HUES6 (cell line): ENCODE results near the gene CKMT2.

ENCODE experiments used
- H3K27ac ChIP-seq: 2 replicates; pipeline ENCODE4 v1.7.0; 2013; ENCODE audit warnings: low read depth, mild to moderate bottlenecking, low read length, inconsistent platforms
- H3K27me3 ChIP-seq: 2 replicates; pipeline ENCODE4 v1.6.1; 2013; ENCODE audit warnings: low read length; ENCODE audit not compliant: control insufficient read depth, insufficient read depth
- H3K36me3 ChIP-seq: 2 replicates; pipeline ENCODE4 v1.6.1; 2013; ENCODE audit warnings: low read length; ENCODE audit not compliant: control insufficient read depth, insufficient read depth
- H3K4me1 ChIP-seq: 2 replicates; pipeline ENCODE4 v1.6.1; 2013; ENCODE audit warnings: low read length; ENCODE audit not compliant: control insufficient read depth, insufficient read depth
- H3K4me3 ChIP-seq: 2 replicates; pipeline ENCODE4 v1.5.1; 2013; ENCODE audit warnings: low read depth, low read length
- H3K9ac ChIP-seq: one replicate; pipeline ENCODE4 v1.6.1; 2013; ENCODE audit warnings: mild to moderate bottlenecking, low read length
- H3K9me3 ChIP-seq: 2 replicates; pipeline ENCODE4 v1.6.1; 2013; ENCODE audit warnings: low read depth, low read length; ENCODE audit not compliant: control insufficient read depth, insufficient read depth

CKMT2 gene

DNA sequence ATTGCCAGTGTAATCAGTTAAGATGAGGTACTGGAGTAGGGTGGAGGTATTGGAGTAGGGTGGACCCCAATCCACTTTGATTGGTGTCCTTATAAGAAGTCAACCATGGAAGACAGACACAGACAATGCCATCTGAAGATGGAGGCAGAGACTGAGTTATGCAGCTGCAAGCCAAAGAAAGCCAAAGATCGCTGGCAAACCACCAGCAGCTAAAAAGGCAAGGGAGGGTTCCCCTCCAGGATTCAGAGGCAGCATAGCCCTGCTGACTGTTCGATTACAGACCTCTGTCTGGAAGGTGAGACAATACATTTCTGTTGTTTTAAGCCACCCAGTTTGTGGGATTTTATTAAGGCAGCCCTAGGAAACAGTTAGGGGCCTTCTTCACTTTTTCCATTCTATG is 30.5 kb upstream of the CKMT2 start:
- H3K27ac ChIP-seq: no peak overlapping the region
- H3K9ac ChIP-seq: no peak overlapping the region

DNA sequence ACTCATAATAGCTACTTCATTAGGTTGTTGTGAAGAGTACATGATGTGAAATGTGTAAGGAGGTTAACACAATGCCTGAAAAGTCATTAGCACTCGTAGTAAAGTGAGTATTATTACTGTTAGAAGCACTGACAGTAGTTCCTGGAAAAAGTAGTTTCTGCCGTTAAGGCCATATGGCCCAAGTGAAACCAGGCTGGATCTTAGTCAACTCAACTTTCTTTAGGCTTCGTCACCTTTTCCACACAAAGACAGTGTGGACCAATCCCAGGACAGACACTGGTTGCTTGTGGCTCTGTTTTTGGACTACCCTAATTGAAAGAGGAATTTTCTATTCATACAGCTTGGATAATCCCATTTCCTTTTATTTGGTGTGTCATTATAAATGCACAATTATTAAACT is 29.4 kb upstream of the CKMT2 start:
- no peaks in the 10 kb centered on the region for H3K27me3 ChIP-seq
- no peak overlapping the region for H3K9ac ChIP-seq
- H3K36me3 ChIP-seq: no peaks in the 10 kb centered on the region
- no peaks in the 10 kb centered on the region for H3K4me1 ChIP-seq
- H3K4me3 ChIP-seq: no peak overlapping the region
- H3K27ac ChIP-seq: no peak overlapping the region
- no peaks in the 10 kb centered on the region for H3K9me3 ChIP-seq

More for the DNA sequence above, 30.5 kb upstream of the CKMT2 start:
- Histone ChIP-seq H3K4me3 (no peak overlapping the region), H3K9me3 (no peaks in the 10 kb centered on the region), H3K27me3 (no peaks in the 10 kb centered on the region), H3K4me1 (no peaks in the 10 kb centered on the region), H3K36me3 (no peaks in the 10 kb centered on the region)

DNA sequence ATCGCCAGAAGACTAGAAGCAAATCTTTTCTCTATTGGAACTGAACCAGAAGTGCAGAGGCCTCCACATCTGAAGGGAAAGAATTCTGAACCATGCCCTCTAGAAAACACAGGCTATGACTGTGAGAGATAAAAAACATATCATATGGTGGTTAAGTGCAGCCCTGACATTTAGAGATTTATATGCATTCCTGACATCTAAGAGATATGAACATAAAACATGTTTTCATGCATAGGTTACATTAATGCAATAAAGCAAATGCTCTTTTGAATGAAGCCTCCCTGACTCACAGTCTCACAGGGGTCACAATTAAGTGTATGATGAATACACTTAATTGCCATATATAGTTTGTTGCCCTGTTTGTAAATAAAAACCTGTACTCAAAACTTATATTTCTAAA is 28.9 kb upstream of the CKMT2 start:
- Histone ChIP-seq H3K4me3 (no peak overlapping the region), H3K4me1 (no peaks in the 10 kb centered on the region), H3K36me3 (no peaks in the 10 kb centered on the region), H3K9me3 (no peaks in the 10 kb centered on the region), H3K27me3 (no peaks in the 10 kb centered on the region), H3K9ac (no peak overlapping the region), H3K27ac (no peak overlapping the region)

DNA sequence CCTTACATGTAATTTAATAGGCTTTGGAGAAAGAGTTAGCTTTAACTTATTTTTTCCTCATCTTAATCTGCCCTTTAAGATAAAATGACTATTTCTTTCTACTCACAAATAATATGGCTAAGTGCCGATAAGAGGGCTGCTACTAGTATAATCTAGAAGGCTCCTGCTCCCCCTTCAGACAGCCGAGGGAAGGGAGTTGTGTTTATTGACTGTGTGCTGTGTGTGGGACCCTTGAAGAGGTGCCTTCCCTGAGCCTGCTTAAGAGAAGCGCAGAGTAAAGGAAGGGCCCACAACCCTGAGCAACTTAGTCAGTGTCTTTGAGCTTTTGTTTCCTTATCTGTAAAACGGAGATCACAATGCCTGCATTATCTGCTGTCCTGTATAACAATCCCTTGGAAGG is 28.1 kb upstream of the CKMT2 start:
- H3K36me3 ChIP-seq: no peaks in the 10 kb centered on the region
- no peaks in the 10 kb centered on the region for H3K9me3 ChIP-seq
- H3K27me3 ChIP-seq: no peaks in the 10 kb centered on the region
- no peak overlapping the region for H3K27ac ChIP-seq
- no peaks in the 10 kb centered on the region for H3K4me1 ChIP-seq
- H3K9ac ChIP-seq: no peak overlapping the region
- no peak overlapping the region for H3K4me3 ChIP-seq

DNA sequence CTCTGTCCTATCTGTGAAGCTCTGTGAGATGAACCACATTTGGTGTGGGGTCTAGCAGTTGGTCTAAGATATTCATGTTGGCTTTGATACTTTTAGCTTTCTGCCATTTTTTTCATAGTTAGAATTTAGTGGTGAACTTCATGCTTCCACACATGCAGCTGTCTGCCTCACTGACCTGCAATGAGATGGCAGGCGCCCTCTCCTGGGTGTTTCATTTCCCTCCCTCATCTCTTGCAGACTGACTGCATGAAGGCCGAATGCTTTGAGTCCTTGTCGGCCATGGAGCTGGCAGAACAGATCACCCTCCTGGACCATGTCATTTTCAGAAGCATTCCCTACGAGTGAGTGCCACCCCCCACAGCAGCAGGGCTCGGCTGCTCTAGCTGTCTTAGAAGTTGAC is 26.1 kb upstream of the CKMT2 start:
- no peaks in the 10 kb centered on the region for H3K4me1 ChIP-seq
- H3K9ac ChIP-seq: no peak overlapping the region
- no peaks in the 10 kb centered on the region for H3K27me3 ChIP-seq
- no peak overlapping the region for H3K27ac ChIP-seq
- no peak overlapping the region for H3K4me3 ChIP-seq
- H3K9me3 ChIP-seq: no peaks in the 10 kb centered on the region
- no peaks in the 10 kb centered on the region for H3K36me3 ChIP-seq

DNA sequence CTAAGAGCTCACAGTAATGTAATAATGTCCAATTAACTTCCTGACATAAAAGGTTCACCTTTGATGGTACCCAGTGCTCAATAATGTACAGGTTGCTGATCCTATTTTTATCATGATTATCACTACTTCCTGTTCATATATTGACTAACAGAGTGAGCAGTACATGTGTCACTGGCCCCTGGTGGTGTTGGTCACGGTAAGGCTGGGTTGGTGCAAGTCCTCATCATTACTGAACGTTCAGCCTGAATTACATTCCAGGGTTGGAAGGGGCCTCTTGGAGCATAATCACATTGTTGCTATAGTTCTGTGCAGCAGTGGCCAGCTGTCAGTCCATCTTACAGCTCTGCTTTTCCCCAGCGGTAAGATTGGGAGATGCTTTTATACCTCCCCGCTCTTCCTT is 24.2 kb upstream of the CKMT2 start:
- Histone ChIP-seq H3K4me3 (no peak overlapping the region), H3K36me3 (no peaks in the 10 kb centered on the region), H3K27me3 (no peaks in the 10 kb centered on the region), H3K27ac (no peak overlapping the region), H3K4me1 (no peaks in the 10 kb centered on the region), H3K9ac (no peak overlapping the region), H3K9me3 (no peaks in the 10 kb centered on the region)

DNA sequence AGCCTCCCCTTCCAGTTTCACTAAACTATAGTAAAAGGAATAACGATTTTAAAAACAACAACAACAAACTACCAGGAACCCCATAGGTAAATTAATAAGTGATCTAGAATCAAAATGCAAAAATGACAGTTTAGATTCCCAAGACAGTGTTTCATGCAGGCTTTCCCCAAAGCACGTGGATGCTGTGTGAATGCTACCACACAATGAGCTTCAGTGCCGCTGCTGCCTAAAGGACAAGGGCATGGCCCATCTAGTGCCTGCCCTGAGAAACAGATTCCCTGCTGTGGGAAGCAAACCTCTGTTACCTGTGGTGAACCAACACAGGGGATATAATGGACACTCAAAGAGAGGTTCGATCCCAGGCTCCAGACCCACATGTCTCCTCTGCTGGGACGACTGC is 23.7 kb upstream of the CKMT2 start:
- no peak overlapping the region for H3K9ac ChIP-seq
- no peaks in the 10 kb centered on the region for H3K36me3 ChIP-seq
- H3K4me1 ChIP-seq: no peaks in the 10 kb centered on the region
- no peaks in the 10 kb centered on the region for H3K27me3 ChIP-seq
- H3K4me3 ChIP-seq: no peak overlapping the region
- no peak overlapping the region for H3K27ac ChIP-seq
- H3K9me3 ChIP-seq: no peaks in the 10 kb centered on the region

DNA sequence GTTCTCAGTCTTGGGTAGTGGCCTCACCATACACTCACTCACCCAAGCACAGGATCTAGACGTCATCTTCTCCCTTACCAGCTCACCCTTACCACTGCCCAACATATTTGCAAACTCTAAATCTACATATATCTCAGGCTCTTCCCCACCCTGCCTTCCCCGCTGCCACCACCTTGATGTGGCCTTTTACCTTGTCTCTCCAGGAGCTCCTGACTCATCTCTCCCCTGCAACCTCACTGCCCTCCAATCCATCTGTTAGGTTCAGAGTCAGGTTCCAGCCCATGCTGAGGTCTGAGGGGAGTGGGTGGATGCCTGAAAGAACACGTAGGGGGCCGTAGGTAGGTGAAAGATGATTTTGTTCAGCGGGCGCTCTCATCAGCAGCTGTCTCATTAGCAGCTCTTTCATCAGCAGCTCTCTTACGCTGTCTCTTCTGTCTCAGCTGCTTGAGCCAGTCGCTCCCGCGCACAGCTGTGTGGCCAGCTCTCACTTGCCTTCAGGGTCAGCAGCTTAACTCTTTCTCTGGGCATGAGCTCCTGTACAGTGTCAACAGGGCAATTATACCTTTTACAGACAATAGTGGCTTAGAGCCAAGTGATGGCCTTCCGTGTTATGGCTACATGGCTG is 23.1 kb upstream of the CKMT2 start:
- H3K9me3 ChIP-seq: no peaks in the 10 kb centered on the region
- H3K27me3 ChIP-seq: no peaks in the 10 kb centered on the region
- H3K4me3 ChIP-seq: no peak overlapping the region
- H3K36me3 ChIP-seq: no peaks in the 10 kb centered on the region
- H3K27ac ChIP-seq: no peak overlapping the region
- H3K4me1 ChIP-seq: no peaks in the 10 kb centered on the region
- no peak overlapping the region for H3K9ac ChIP-seq

DNA sequence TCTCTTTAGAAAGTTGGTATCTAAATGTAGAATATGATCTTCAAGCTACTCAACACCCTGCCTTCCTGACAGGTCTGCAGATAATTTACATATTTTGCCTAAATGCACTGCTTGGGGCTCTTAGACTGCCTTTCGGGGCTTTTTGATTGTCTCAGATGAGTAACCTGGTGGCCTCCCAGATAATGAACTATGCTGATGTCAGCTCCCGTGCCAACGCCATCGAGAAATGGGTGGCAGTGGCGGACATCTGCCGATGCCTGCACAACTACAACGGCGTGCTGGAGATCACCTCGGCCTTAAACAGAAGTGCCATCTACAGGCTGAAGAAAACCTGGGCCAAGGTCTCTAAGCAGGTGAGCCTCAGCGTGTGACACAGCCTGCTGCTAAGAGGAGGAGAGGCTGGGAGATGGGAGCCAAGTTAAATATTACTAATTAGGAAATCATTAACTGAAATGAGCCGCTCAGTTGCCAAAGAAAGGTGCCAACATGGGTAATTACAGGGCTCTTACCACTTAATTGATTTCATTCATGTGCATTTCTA is 20.8 kb upstream of the CKMT2 start:
- H3K9ac ChIP-seq: no peak overlapping the region
- no peaks in the 10 kb centered on the region for H3K27me3 ChIP-seq
- H3K4me3 ChIP-seq: no peak overlapping the region
- H3K4me1 ChIP-seq: no peaks in the 10 kb centered on the region
- no peaks in the 10 kb centered on the region for H3K9me3 ChIP-seq
- H3K36me3 ChIP-seq: no peaks in the 10 kb centered on the region
- no peak overlapping the region for H3K27ac ChIP-seq

DNA sequence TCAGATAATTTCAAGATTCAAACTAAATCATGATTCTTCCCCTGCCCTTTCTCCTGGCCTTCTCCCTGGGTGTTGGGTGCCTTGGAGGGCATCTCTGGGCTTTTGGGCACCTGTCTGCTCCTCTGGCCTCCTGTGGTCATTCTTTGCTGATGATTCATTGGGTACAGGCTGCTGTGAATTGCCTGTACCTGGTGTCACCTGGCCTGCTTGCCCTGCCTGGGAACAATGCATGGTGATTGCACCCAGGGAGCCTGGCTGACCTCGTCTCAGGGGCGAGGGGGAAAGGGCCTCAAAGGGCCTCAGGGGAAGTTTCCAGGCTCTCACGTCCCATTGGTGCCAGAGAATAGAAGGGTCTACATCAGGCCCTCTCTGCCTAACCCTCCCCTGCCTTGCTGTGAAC is 20.1 kb upstream of the CKMT2 start:
- Histone ChIP-seq H3K4me3 (no peak overlapping the region), H3K9me3 (no peaks in the 10 kb centered on the region), H3K27ac (no peak overlapping the region), H3K9ac (no peak overlapping the region), H3K4me1 (no peaks in the 10 kb centered on the region), H3K36me3 (no peaks in the 10 kb centered on the region), H3K27me3 (no peaks in the 10 kb centered on the region)

DNA sequence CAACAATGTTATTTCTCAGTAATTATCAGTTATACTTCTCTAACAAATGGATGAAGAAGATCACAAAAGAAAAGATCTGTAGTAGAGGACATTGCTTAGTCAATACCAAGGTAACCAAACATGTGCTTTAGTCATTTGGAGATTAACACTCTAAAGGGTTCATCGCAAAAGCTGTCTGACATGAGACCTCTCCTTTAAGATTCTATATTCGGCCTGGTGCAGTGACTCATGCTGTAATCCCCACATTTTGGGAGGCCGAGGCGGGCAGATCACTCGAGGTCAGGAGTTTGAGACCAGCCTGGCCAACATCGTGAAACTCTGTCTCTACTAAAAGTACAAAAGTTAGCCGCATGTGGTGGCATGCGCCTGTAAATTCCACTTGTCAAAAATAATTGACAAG is 18.3 kb upstream of the CKMT2 start:
- Histone ChIP-seq H3K27ac (no peak overlapping the region), H3K9ac (no peak overlapping the region), H3K36me3 (no peaks in the 10 kb centered on the region), H3K27me3 (no peaks in the 10 kb centered on the region), H3K9me3 (no peaks in the 10 kb centered on the region), H3K4me1 (no peaks in the 10 kb centered on the region), H3K4me3 (no peak overlapping the region)

DNA sequence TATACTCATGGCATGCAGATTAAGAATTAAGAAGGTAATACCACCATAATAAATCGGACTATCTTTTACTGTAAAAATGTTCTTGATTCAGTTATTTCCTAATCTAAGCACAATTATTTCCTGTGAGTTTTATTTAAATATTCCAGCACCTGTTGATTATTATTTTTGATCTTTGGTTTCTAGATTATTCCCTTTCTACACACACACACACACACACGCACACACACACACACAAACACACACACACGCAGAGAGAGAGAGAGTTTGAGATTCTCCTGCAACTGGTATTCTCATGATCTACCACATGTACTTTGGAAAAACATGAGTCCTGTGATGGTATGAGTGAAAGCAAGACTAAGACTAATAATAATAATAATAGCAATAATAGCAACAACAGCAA is 17.0 kb upstream of the CKMT2 start:
- Histone ChIP-seq H3K4me3 (no peak overlapping the region), H3K4me1 (no peaks in the 10 kb centered on the region), H3K27ac (no peak overlapping the region), H3K36me3 (no peaks in the 10 kb centered on the region), H3K9me3 (no peaks in the 10 kb centered on the region), H3K27me3 (no peaks in the 10 kb centered on the region), H3K9ac (no peak overlapping the region)
